Stimulated activated naive B cell treated with anti-CD40 and anti-IgM and Interleukin-4, amounts not matched to agents 10 μg/mL and 1 μg/mL and 100 μg/mL, for 72 hours (primary cell): ENCODE data around the gene JPT2.

Experiments
- ATAC-seq, 2 donors: fragments of 150-1000 bp; cut with Tn5 transposase; replicated peaks; 2 replicates each; pipeline ENCODE4 v1.10.0; 2021; ENCODE audit warnings: moderate library complexity in 1 of 2
- DNase-seq: peaks from one replicate; pipeline ENCODE4 v3.0.0; 2021
- H3K27ac Mint-ChIP-seq: one replicate; pipeline ENCODE4 v1.8.0; 2022; ENCODE audit warnings: mild to moderate bottlenecking, mixed read lengths
- H3K27me3 Mint-ChIP-seq, 2 donors: one replicate each; pipeline ENCODE4 v1.8.0; 2022; ENCODE audit warnings: mixed read lengths in 2 of 2
- H3K36me3 Mint-ChIP-seq, 2 donors: one replicate each; pipeline ENCODE4 v1.8.0; 2022; ENCODE audit warnings: mixed read lengths in 2 of 2, mild to moderate bottlenecking in 1 of 2
- H3K4me1 Mint-ChIP-seq, 2 donors: one replicate each; pipeline ENCODE4 v1.8.0; 2022; ENCODE audit warnings: mixed read lengths in 2 of 2, mild to moderate bottlenecking in 1 of 2
- H3K4me3 Mint-ChIP-seq, 2 donors: one replicate each; pipeline ENCODE4 v1.8.0; 2022; ENCODE audit warnings: mild to moderate bottlenecking in 2 of 2, mixed read lengths in 2 of 2, moderate library complexity in 1 of 2
- H3K9me3 Mint-ChIP-seq, 2 donors: one replicate each; pipeline ENCODE4 v1.8.0; 2022; ENCODE audit warnings: mixed read lengths in 2 of 2, mild to moderate bottlenecking in 1 of 2

JPT2 gene

GRCh38 chr16:1642148-1642547 is 35.9 kb upstream of the JPT2 start:
- Mint-ChIP-seq H3K36me3 (peaks cover 61 to 88% of the 10 kb centered on the region in 2 donors), H3K4me3 (no peak overlapping the region), H3K4me1 (peaks cover 29 to 41% of the 10 kb centered on the region in 2 donors), H3K27me3 (no peaks in the 10 kb centered on the region), H3K9me3 (no peaks in the 10 kb centered on the region), H3K27ac (no peak overlapping the region)
- ATAC-seq: no peak
- DNase-seq: no peak

DNA sequence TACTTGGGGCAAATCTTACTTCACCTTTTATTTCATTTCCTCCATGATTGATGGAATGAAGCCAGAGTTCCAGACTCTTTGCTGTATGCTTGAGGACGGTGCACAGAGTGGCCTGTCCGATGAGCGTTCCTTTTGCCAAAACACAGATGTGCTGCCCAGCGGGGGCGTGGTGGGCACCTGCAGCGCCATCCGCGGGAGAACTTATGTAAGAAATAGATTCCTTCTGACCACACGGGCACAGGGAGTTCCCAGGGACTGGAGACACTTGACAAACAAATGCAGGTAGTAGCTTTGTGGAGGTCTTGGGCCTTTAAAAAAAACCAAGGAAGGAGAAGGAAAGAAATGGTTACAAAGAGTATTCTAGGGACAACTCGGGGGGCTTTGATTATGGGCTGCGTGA is 35.3 kb upstream of the JPT2 start:
- no peaks in the 10 kb centered on the region for H3K27me3 Mint-ChIP-seq
- no peak for ATAC-seq
- no peak for DNase-seq
- H3K4me1 Mint-ChIP-seq: peaks cover 31 to 45% of the 10 kb centered on the region in 2 donors
- H3K36me3 Mint-ChIP-seq: peaks cover 63 to 87% of the 10 kb centered on the region in 2 donors
- H3K27ac Mint-ChIP-seq: no peak overlapping the region
- no peaks in the 10 kb centered on the region for H3K9me3 Mint-ChIP-seq
- H3K4me3 Mint-ChIP-seq: no peak overlapping the region

DNA sequence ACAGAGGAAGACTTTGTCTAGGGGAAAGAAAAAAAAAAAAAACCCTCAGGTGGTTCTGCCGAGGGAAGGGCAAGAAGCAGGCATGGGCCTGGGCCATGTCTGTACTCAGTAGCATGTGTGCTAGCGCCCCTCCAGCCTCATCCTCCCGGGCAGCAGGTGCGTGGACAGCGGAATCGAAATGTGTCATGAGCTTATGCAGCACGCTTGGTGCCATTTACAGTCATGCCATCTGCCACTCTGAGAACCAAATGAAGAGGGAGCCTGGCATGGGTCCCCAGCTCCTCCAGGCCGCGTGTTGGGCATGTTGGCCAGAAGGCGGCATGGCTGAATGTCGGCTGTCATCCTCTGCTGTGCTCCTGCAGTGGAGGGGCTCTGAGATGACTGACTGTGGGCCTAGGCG is 34.6 kb upstream of the JPT2 start:
- no peaks in the 10 kb centered on the region for H3K9me3 Mint-ChIP-seq
- H3K36me3 Mint-ChIP-seq: peaks cover 62 to 85% of the 10 kb centered on the region in 2 donors
- ATAC-seq (no peak), DNase-seq (no peak)
- H3K4me1 Mint-ChIP-seq: peaks cover 36 to 53% of the 10 kb centered on the region in 2 donors
- H3K4me3 Mint-ChIP-seq: no peak overlapping the region
- H3K27me3 Mint-ChIP-seq: no peaks in the 10 kb centered on the region
- no peak overlapping the region for H3K27ac Mint-ChIP-seq

- H3K9me3 Mint-ChIP-seq: peaks cover 0 to 2% of the 10 kb centered on the region in 2 donors
- peaks cover 62 to 76% of the 10 kb centered on the region in 2 donors for H3K36me3 Mint-ChIP-seq
- peak overlapping the region in 1 of 2 donors; percentile 39 for H3K4me3 Mint-ChIP-seq
- ATAC-seq (peak; percentile 60 to 64), DNase-seq (no peak)
- no peaks in the 10 kb centered on the region for H3K27me3 Mint-ChIP-seq
- peaks cover 41 to 60% of the 10 kb centered on the region in 2 donors for H3K4me1 Mint-ChIP-seq
- peak overlapping the region; percentile 89 for H3K27ac Mint-ChIP-seq
Observed at GRCh38 chr16:1645914-1646525, 32.1 kb upstream of the JPT2 start.

GRCh38 chr16:1647856-1648255 is 30.2 kb upstream of the JPT2 start:
- ATAC-seq: peak; percentile 73 to 76
- Mint-ChIP-seq H3K9me3 (peaks cover 0 to 2% of the 10 kb centered on the region in 2 donors), H3K4me1 (peaks cover 50 to 62% of the 10 kb centered on the region in 2 donors), H3K4me3 (peak overlapping the region; percentile 8 to 39), H3K27me3 (no peaks in the 10 kb centered on the region), H3K27ac (peak overlapping the region; percentile 84), H3K36me3 (peaks cover 66 to 75% of the 10 kb centered on the region in 2 donors)
- no peak for DNase-seq

GRCh38 chr16:1650131-1650530 is 27.9 kb upstream of the JPT2 start:
- no peak overlapping the region for H3K4me3 Mint-ChIP-seq
- ATAC-seq: no peak
- peaks cover 64 to 69% of the 10 kb centered on the region in 2 donors for H3K36me3 Mint-ChIP-seq
- no peak for DNase-seq
- peaks cover 0 to 2% of the 10 kb centered on the region in 2 donors for H3K9me3 Mint-ChIP-seq
- no peaks in the 10 kb centered on the region for H3K27me3 Mint-ChIP-seq
- H3K27ac Mint-ChIP-seq: peak overlapping the region; percentile 57
- H3K4me1 Mint-ChIP-seq: peaks cover 44 to 54% of the 10 kb centered on the region in 2 donors

DNA sequence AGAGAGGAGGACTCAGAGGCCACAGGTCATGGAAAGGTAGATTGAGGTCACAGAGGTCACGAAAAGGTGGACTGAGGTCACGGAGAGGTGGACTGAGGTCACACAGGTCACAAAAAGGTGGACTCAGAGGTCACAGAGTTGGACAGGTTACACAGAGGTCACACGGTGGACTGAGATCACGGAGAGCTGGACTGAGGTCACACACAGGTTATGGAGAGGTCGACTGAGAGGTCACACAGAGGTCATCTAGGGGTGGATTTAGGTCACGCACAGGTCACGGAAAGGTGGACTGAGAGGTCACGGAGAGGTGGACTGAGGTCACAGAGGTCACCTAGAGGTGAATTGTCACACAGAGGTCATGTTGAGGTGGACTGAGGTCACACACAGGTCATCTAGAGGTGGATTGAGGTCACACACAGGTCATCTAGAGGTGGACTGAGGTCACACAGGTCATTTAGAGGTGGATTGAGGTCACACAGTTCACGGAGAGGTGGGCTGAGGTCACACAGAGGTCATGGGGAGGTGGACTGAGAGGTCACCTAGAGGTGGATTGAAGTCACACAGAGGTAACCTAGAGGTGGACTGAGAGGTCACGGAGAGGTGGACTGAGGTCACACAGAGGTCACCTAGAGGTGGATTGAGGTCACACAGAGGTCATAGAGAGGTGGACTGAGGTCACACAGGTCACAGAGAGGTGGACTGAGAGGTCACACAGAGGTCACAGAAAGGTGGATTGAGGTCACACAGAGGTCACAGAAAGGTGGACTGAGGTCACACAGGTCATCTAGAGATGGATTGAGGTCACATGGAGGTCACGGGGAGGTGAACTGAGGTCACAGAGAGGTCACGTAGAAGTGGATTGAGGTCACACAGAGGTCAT is 26.7 kb upstream of the JPT2 start:
- H3K4me1 Mint-ChIP-seq: peaks cover 34 to 46% of the 10 kb centered on the region in 2 donors
- peaks cover 0 to 2% of the 10 kb centered on the region in 2 donors for H3K9me3 Mint-ChIP-seq
- no peaks in the 10 kb centered on the region for H3K27me3 Mint-ChIP-seq
- no peak for ATAC-seq
- DNase-seq: no peak
- H3K4me3 Mint-ChIP-seq: no peak overlapping the region
- peaks cover 60 to 62% of the 10 kb centered on the region in 2 donors for H3K36me3 Mint-ChIP-seq
- H3K27ac Mint-ChIP-seq: peak overlapping the region; percentile 57

DNA sequence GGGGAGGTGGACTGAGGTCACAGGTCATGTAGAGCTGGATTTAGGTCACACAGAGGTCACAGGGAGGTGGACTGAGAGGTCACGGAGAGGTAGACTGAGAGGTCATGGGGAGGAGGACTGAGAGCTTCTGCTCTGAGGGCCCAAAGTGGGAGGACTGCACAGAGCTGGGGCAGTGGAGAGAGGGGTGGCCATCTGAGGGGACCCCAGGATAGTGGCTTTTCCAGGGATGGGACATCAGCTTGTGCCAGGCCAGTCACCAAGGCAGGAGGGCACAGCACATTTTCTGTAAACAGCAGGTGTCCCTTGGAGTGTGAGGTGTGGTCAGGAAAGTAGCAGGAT is 26.1 kb upstream of the JPT2 start:
- ATAC-seq (no peak), DNase-seq (no peak)
- Mint-ChIP-seq H3K36me3 (peaks cover 57% of the 10 kb centered on the region in 2 donors), H3K27ac (peak overlapping the region; percentile 48), H3K9me3 (peaks cover 0 to 2% of the 10 kb centered on the region in 2 donors), H3K4me1 (peaks cover 29 to 40% of the 10 kb centered on the region in 2 donors), H3K27me3 (no peaks in the 10 kb centered on the region), H3K4me3 (no peak overlapping the region)

GRCh38 chr16:1653023-1653422 is 25.1 kb upstream of the JPT2 start:
- H3K4me1 Mint-ChIP-seq: peaks cover 24 to 33% of the 10 kb centered on the region in 2 donors
- H3K36me3 Mint-ChIP-seq: peaks cover 53 to 55% of the 10 kb centered on the region in 2 donors
- peak overlapping the region; percentile 47 for H3K27ac Mint-ChIP-seq
- no peak overlapping the region for H3K4me3 Mint-ChIP-seq
- no peak for DNase-seq
- no peaks in the 10 kb centered on the region for H3K27me3 Mint-ChIP-seq
- H3K9me3 Mint-ChIP-seq: peaks cover 0 to 2% of the 10 kb centered on the region in 2 donors
- no peak for ATAC-seq

GRCh38 chr16:1654505-1655268 is 23.4 kb upstream of the JPT2 start:
- no peaks in the 10 kb centered on the region for H3K9me3 Mint-ChIP-seq
- no peak overlapping the region for H3K4me3 Mint-ChIP-seq
- H3K27me3 Mint-ChIP-seq: no peaks in the 10 kb centered on the region
- H3K4me1 Mint-ChIP-seq: peaks cover 17 to 20% of the 10 kb centered on the region in 2 donors
- DNase-seq (no peak), ATAC-seq (no peak)
- peaks cover 48 to 57% of the 10 kb centered on the region in 2 donors for H3K36me3 Mint-ChIP-seq
- H3K27ac Mint-ChIP-seq: peak overlapping the region; percentile 20

DNA sequence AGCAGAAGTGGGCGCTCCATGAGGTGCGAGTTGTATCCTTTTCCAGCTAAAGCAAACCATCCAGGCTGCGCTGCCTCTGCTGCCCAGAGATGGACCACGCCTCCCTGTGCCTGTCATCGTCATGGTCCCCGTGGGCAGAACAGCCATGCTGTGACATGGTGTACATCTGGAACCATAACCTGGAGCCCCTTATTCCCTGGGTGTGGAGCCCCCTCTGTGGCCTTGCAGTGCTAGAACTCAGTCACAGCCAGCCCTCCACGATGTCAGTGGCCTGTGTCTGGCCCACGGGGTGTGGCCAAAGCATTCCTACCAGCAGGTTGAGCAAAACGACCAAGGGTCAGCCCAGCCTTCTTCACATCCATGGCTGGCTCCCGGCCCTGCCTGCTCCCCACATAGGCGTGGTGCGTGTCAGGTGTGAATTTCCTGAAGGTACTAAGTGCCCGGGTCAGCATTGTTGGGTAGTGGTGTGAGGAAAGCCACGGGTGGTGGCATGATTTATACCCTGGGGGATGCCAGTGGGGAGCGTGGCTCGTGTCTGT is 22.7 kb upstream of the JPT2 start:
- no peak overlapping the region for H3K4me3 Mint-ChIP-seq
- H3K27me3 Mint-ChIP-seq: no peaks in the 10 kb centered on the region
- H3K9me3 Mint-ChIP-seq: no peaks in the 10 kb centered on the region
- ATAC-seq (no peak), DNase-seq (no peak)
- H3K27ac Mint-ChIP-seq: no peak overlapping the region
- peaks cover 50 to 62% of the 10 kb centered on the region in 2 donors for H3K36me3 Mint-ChIP-seq
- H3K4me1 Mint-ChIP-seq: peaks cover 17 to 20% of the 10 kb centered on the region in 2 donors

GRCh38 chr16:1655909-1656807 is 21.9 kb upstream of the JPT2 start:
- DNase-seq: no peak
- Mint-ChIP-seq H3K4me3 (no peak overlapping the region), H3K27ac (no peak overlapping the region), H3K27me3 (no peaks in the 10 kb centered on the region), H3K4me1 (peaks cover 13 to 14% of the 10 kb centered on the region in 2 donors), H3K36me3 (peaks cover 46 to 54% of the 10 kb centered on the region in 2 donors), H3K9me3 (no peaks in the 10 kb centered on the region)
- no peak for ATAC-seq

DNA sequence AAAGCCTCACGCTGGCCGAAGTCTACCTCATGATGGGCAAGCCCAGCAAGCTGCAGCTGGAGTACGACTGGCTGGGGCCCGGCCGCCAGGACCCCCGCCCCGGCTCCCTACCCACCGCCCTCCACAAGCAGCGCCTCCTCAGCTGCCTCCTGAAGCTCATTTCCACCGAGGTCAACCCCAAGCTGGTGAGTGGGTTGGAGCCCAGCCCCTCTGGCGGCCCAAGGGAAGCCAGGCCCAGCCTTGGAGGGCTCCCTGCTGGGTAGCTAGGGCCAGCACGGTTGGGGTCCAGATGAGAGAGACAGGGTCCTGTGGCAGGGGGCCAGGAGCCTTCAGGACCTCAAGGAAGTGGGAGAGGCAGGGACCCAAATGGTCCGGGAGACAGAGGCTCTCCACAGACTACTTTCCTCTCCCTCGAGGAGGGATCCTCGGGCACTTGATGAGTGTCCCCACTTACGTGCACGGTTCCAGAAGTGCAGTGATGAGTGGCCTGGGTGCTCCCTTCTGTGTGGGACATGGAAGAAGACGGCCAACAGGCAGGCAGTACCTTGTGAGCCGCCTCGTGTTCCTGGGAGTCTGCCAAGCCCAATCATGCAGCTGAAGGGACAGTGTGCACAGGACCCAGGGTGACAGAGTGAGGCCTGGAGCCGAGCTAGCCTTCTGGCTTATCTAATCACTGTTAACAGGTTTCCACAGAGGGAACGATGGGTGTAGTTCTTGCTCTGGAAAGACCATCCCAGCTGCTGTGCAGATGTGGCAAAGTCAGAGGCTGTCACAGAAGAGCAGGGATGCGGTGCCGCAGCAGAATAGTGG is 21.1 kb upstream of the JPT2 start:
- ATAC-seq (no peak), DNase-seq (no peak)
- Mint-ChIP-seq H3K36me3 (peaks cover 40 to 45% of the 10 kb centered on the region in 2 donors), H3K27ac (no peak overlapping the region), H3K4me3 (no peak overlapping the region), H3K27me3 (no peaks in the 10 kb centered on the region), H3K9me3 (no peaks in the 10 kb centered on the region), H3K4me1 (peaks cover 5 to 12% of the 10 kb centered on the region in 2 donors)
